ENCODE data around the gene RXRA.

DNA sequence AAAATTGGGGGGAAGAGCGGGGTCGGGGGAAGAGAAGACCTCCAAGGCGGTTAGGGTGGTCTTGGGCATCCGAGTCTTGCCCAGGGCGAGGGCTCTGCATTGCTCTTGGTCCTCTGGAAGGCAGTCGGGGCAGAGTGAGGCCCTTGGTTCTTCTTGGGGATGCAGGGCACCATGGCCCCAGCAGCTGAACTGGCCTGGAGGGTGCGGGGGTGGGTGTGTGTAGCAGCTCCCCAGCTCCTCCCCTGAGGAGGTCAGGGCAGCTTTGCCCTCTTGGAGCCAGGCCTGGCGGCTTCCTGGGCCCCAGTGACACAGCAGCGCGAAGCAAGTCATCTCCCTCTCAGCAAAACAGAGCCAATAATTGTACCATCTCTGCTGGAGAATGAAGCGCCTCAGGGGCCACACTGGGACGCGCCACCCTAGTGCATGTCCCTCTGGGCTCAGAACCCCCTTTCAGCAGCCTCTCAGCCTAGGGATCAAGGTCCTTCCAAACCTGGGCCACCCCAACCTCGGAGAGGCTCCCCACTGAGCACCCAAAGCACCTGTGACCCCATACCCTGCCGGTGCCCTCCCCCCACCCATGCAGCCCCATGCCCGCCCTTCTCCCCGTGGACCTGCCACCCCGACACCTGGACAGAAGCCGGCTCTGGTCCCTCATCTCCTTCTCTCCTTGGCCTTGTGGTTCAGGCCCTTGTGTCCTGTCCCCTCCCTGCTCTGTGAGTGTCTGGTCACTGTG lies 10.4 kb upstream of the RXRA start:
- TF ChIP-seq TAF1 (IDR thresholded peaks at IDR 0.05; ENCODE audit: low read depth) (no peak), CTCF (IDR thresholded peaks at IDR 0.05; ENCODE audit: poor library complexity, severe bottlenecking) (no peak), POLR2AphosphoS5 (IDR thresholded peaks at IDR 0.05) (no peak), MXI1 (conservative IDR thresholded peaks at IDR 0.05; ENCODE audit: poor library complexity, severe bottlenecking) (no peak), EZH2 (IDR thresholded peaks at IDR 0.05; ENCODE audit: borderline replicate concordance, insufficient read depth, low read length, poor library complexity, severe bottlenecking) (no peak), EP300 (conservative IDR thresholded peaks at IDR 0.05; ENCODE audit: poor library complexity, severe bottlenecking) (no peak), SMC3 (conservative IDR thresholded peaks at IDR 0.05; ENCODE audit: poor library complexity) (no peak)
